ENCODE results near the gene GHDC.
"Not testable (repeated sequence)": the region's sequence is repeated elsewhere in the genome, so short reads cannot be mapped to it uniquely, and the experiment has no call there.

Gene GHDC

GRCh38 chr17:42225646-42226045 is 31.4 kb upstream of the GHDC start:
- Histone ChIP-seq H3K27ac (peak overlapping the region; percentile 72), H3K36me3 (peaks cover 98% of the 10 kb centered on the region)
- TF ChIP-seq CTCF (IDR thresholded peaks at IDR 0.05) = no peak

GRCh38 chr17:42224651-42225050 is 30.4 kb upstream of the GHDC start:
- Histone ChIP-seq H3K4me3 (ENCODE audit: low read depth in 1 of 2, low read length in 1 of 2) (no peak overlapping the region), H3K27me3 (no peaks in the 10 kb centered on the region), H3K36me3 (peaks cover 98% of the 10 kb centered on the region), H3K9me3 (no peaks in the 10 kb centered on the region), H3K4me1 (ENCODE audit: control insufficient read depth in 1 of 2, insufficient read depth in 1 of 2, low read depth in 1 of 2, low read length in 1 of 2) (peaks cover 31% of the 10 kb centered on the region in 2 experiments), H3K27ac (peak overlapping the region; percentile 72)
- TF ChIP-seq CTCF (IDR thresholded peaks at IDR 0.05) = no peak

More at GRCh38 chr17:42225646-42226045, 31.4 kb upstream of the GHDC start:
- no peak overlapping the region for H3K4me3 ChIP-seq (ENCODE audit: low read depth in 1 of 2, low read length in 1 of 2)
- no peaks in the 10 kb centered on the region for H3K9me3 ChIP-seq
- peaks cover 31% of the 10 kb centered on the region in 2 experiments for H3K4me1 ChIP-seq (ENCODE audit: control insufficient read depth in 1 of 2, insufficient read depth in 1 of 2, low read depth in 1 of 2, low read length in 1 of 2)
- no peaks in the 10 kb centered on the region for H3K27me3 ChIP-seq

- peak; percentile 67 for TF ChIP-seq CTCF (IDR thresholded peaks at IDR 0.05)
- no peaks in the 10 kb centered on the region for H3K9me3 ChIP-seq
- peak overlapping the region; percentile 27 for H3K27ac ChIP-seq
- H3K36me3 ChIP-seq = peaks cover 95% of the 10 kb centered on the region
- H3K4me3 ChIP-seq (ENCODE audit: low read depth in 1 of 2, low read length in 1 of 2) = no peak overlapping the region
- peaks cover 16 to 17% of the 10 kb centered on the region in 2 experiments for H3K4me1 ChIP-seq (ENCODE audit: control insufficient read depth in 1 of 2, insufficient read depth in 1 of 2, low read depth in 1 of 2, low read length in 1 of 2)
- no peaks in the 10 kb centered on the region for H3K27me3 ChIP-seq
Measured at GRCh38 chr17:42221886-42222745, 27.8 kb upstream of the GHDC start.

GRCh38 chr17:42219280-42219679 is 25.0 kb upstream of the GHDC start:
- H3K9me3 ChIP-seq; H3K27me3 ChIP-seq; H3K4me1 ChIP-seq (ENCODE audit: control insufficient read depth in 1 of 2, insufficient read depth in 1 of 2, low read depth in 1 of 2, low read length in 1 of 2); H3K27ac ChIP-seq; H3K4me3 ChIP-seq (ENCODE audit: low read depth in 1 of 2, low read length in 1 of 2): not testable (repeated sequence)
- H3K36me3 ChIP-seq = peaks cover 97% of the 10 kb centered on the region

GRCh38 chr17:42214156-42214555 is 19.9 kb upstream of the GHDC start:
- H3K27me3 ChIP-seq = no peaks in the 10 kb centered on the region
- peak overlapping the region; percentile 30 for H3K27ac ChIP-seq
- TF ChIP-seq CTCF (IDR thresholded peaks at IDR 0.05) = no peak
- H3K9me3 ChIP-seq = no peaks in the 10 kb centered on the region
- peaks cover 100% of the 10 kb centered on the region for H3K36me3 ChIP-seq
- no peak overlapping the region for H3K4me3 ChIP-seq (ENCODE audit: low read depth in 1 of 2, low read length in 1 of 2)
- no peaks in the 10 kb centered on the region for H3K4me1 ChIP-seq (ENCODE audit: control insufficient read depth in 1 of 2, insufficient read depth in 1 of 2, low read depth in 1 of 2, low read length in 1 of 2)

GRCh38 chr17:42212382-42212781 is 18.1 kb upstream of the GHDC start:
- TF ChIP-seq CTCF (IDR thresholded peaks at IDR 0.05) = no peak
- H3K36me3 ChIP-seq = peaks cover 100% of the 10 kb centered on the region
- H3K27me3 ChIP-seq = no peaks in the 10 kb centered on the region
- H3K4me3 ChIP-seq (ENCODE audit: low read depth in 1 of 2, low read length in 1 of 2) = no peak overlapping the region
- no peaks in the 10 kb centered on the region for H3K9me3 ChIP-seq
- no peaks in the 10 kb centered on the region for H3K4me1 ChIP-seq (ENCODE audit: control insufficient read depth in 1 of 2, insufficient read depth in 1 of 2, low read depth in 1 of 2, low read length in 1 of 2)
- H3K27ac ChIP-seq = peak overlapping the region; percentile 21

- peaks cover 100% of the 10 kb centered on the region for H3K36me3 ChIP-seq
- H3K27me3 ChIP-seq; H3K9me3 ChIP-seq; H3K4me1 ChIP-seq (ENCODE audit: control insufficient read depth in 1 of 2, insufficient read depth in 1 of 2, low read depth in 1 of 2, low read length in 1 of 2); H3K4me3 ChIP-seq (ENCODE audit: low read depth in 1 of 2, low read length in 1 of 2): not testable (repeated sequence)
- H3K27ac ChIP-seq = peak overlapping the region; percentile 21
Measured at GRCh38 chr17:42211921-42212341, 17.6 kb upstream of the GHDC start.
